ENCODE results near the gene ZNF423.

The ZNF423 gene

GRCh38 chr16:49594685-49595498, 261.0 kb downstream of the ZNF423 start:
- DNase-seq, result no peak

- no peak for DNase-seq
These were observed 261.8 kb downstream of the ZNF423 start for GRCh38 chr16:49594153-49594552.

GRCh38 chr16:49593424-49594040, 262.4 kb downstream of the ZNF423 start:
- DNase-seq, result no peak

- DNase-seq, result peak; percentile 17
These were observed 263.1 kb downstream of the ZNF423 start for GRCh38 chr16:49592546-49593423.

- DNase-seq, result no peak
These were observed 265.6 kb downstream of the ZNF423 start for GRCh38 chr16:49590166-49590871.

- DNase-seq, result no peak
These were observed 266.3 kb downstream of the ZNF423 start for GRCh38 chr16:49589544-49590031.

- DNase-seq, result no peak
These were observed 267.1 kb downstream of the ZNF423 start for GRCh38 chr16:49588729-49589384.

GRCh38 chr16:49588026-49588425, 267.9 kb downstream of the ZNF423 start:
- no peak for DNase-seq

GRCh38 chr16:49587511-49587910, 268.4 kb downstream of the ZNF423 start:
- DNase-seq, result no peak

GRCh38 chr16:49586466-49587450, 269.2 kb downstream of the ZNF423 start:
- no peak for DNase-seq

- DNase-seq, result peak; percentile 64
These were observed 270.6 kb downstream of the ZNF423 start for GRCh38 chr16:49585143-49585832.

- no peak for DNase-seq
These were observed 272.0 kb downstream of the ZNF423 start for GRCh38 chr16:49583911-49584310.

GRCh38 chr16:49581630-49582298, 274.1 kb downstream of the ZNF423 start:
- DNase-seq, result no peak

- peak; percentile 10 for DNase-seq
These were observed 275.1 kb downstream of the ZNF423 start for GRCh38 chr16:49580751-49581303.

- no peak for DNase-seq
These were observed 277.4 kb downstream of the ZNF423 start for GRCh38 chr16:49578435-49579024.

- no peak for DNase-seq
These were observed 277.9 kb downstream of the ZNF423 start for GRCh38 chr16:49578018-49578417.

- DNase-seq, result no peak
These were observed 279.0 kb downstream of the ZNF423 start for GRCh38 chr16:49576941-49577340.

- no peak for DNase-seq
These were observed 279.8 kb downstream of the ZNF423 start for GRCh38 chr16:49576173-49576494.
